Right lobe of liver (tissue), 6 donors: ENCODE results near the gene GABRR2. TPM values are rescaled to one million over a fixed set of nuclear protein-coding genes. Genes with fewer than 3 reads are reported as not detected.

Experiments
- ATAC-seq, 4 donors: fragments of 200-7000 bp; cut with Tn5 transposase; one replicate each; pipeline ENCODE4 v1.9.1; 2020; ENCODE audit warnings: mild to moderate bottlenecking in 4 of 4, moderate library complexity in 4 of 4
- DNase-seq, 3 donors: peaks; one replicate each; pipeline ENCODE4 v3.0.0-alpha.2; 2020
- H3K27ac ChIP-seq, 3 donors: fragments of 200-600 bp; one replicate each; pipeline ENCODE4 v1.8.0; 2022
- H3K27me3 ChIP-seq, 2 donors: fragments of 200-600 bp; one replicate each; pipeline ENCODE4 v1.8.0; 2022
- H3K36me3 ChIP-seq, 4 donors: fragments of 200-600 bp; sonication (generic) in 1 of 4; one replicate each; pipeline versions ENCODE4 v1.5.1 to v1.8.0; 2017 to 2022; ENCODE audit warnings: control low read depth in 1 of 4
- H3K4me1 ChIP-seq, 4 donors: fragments of 200-600 bp; sonication (generic) in 1 of 4; one replicate each; pipeline versions ENCODE4 v1.5.1 to v1.8.0; 2017 to 2022; ENCODE audit warnings: control low read depth in 1 of 4
- H3K4me3 ChIP-seq, 3 donors: fragments of 200-600 bp; one replicate each; pipeline ENCODE4 v1.8.0; 2022
- H3K9me3 ChIP-seq, 4 donors: fragments of 200-600 bp; sonication (generic) in 1 of 4; one replicate each; pipeline versions ENCODE4 v1.5.1 to v1.8.0; 2017 to 2022; ENCODE audit warnings: control low read depth in 1 of 4
- POLR2A ChIP-seq: fragments of 450-650 bp; IDR thresholded peaks from one replicate; pipeline ENCODE4 v1.6.1; 2017; ENCODE audit warnings: antibody characterized with exemption, mild to moderate bottlenecking
- WGBS: methylation state at CpG from one replicate; pipeline ENCODE4 v1.1.6; 2018; ENCODE audit warnings: low coverage, low lambda C conversion rate; ENCODE audit not compliant: insufficient coverage; ENCODE audit errors: missing lambda C conversion rate; 5-methylcytosine and 5-hydroxymethylcytosine counted together
- intact Hi-C, 2 donors: fragments of 100-400 bp; cut with DNase I; formaldehyde crosslinking; loops; one replicate each; pipeline versions ENCODE4 v1.11.2 to v1.14.1; 2022
- total RNA-seq, 6 experiments: library from RNA; depleted of rRNA in 2 of 6; stranded (reverse); fragments of >200 nt in 2 of 6; fragmentation: NEBNext Ultra II Directional in 3 of 6; extraction: Animal tissue kit (Norgen Biotek cat#: 25700) in 3 of 6; gene quantifications; one replicate each; pipeline versions ENCODE4 v1.1.0 to v1.2.4, GENCODE V29; 2016 to 2023
- TF ChIP-seq, protein P1 (sequence below), 4 donors: fragments of 200-600 bp in 3 of 4; fragments of 450-650 bp in 1 of 4; IDR thresholded peaks; one replicate each; pipeline versions ENCODE4 v1.5.1 to v1.8.0; 2016 to 2022; ENCODE audit warnings: antibody characterized with exemption in 4 of 4, mild to moderate bottlenecking in 2 of 4
- donor health status: DM: no; HTN: yes; CAD: no.
- donor health status: DM: no; HTN: no; CAD: no.
- donor health status: DM: no; HTN: no; CAD: no.
- donor health status: DM: no; HTN: yes; CAD: no.
- donor health status: DM: no; HTN: yes; CAD: no.

Gene GABRR2
- total RNA-seq, 6 experiments from 2014 or later: 0.20 to 1.2 (median 0.56) TPM

DNA sequence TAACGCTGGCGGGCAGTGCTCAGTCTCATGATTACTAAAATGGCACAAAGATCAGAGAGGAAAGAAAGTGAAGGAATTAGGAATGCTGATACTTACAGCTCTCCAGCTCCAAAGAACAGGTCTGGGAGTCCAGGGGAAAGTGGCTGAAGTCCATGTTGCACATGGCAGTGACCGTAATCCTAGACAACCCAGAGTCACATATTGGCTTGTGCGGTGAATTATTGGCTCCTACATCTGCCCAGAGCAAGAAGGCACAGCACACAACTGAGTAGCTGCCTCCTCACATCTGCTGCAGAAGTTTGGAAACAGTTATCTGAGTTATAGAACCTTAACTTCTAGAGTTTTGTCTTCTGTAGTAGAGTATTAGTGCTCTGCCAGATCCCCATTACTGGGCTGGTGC is 47.2 kb downstream of the GABRR2 start:
- 100% methylated on average over 2 of the region's 4 CpGs for WGBS
- TF ChIP-seq, protein P1, sequence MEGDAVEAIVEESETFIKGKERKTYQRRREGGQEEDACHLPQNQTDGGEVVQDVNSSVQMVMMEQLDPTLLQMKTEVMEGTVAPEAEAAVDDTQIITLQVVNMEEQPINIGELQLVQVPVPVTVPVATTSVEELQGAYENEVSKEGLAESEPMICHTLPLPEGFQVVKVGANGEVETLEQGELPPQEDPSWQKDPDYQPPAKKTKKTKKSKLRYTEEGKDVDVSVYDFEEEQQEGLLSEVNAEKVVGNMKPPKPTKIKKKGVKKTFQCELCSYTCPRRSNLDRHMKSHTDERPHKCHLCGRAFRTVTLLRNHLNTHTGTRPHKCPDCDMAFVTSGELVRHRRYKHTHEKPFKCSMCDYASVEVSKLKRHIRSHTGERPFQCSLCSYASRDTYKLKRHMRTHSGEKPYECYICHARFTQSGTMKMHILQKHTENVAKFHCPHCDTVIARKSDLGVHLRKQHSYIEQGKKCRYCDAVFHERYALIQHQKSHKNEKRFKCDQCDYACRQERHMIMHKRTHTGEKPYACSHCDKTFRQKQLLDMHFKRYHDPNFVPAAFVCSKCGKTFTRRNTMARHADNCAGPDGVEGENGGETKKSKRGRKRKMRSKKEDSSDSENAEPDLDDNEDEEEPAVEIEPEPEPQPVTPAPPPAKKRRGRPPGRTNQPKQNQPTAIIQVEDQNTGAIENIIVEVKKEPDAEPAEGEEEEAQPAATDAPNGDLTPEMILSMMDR (IDR thresholded peaks at IDR 0.05): no peak
- no peak for TF ChIP-seq POLR2A
- Histone ChIP-seq H3K36me3 (no peaks in the 10 kb centered on the region), H3K4me1 (no peaks in the 10 kb centered on the region), H3K4me3 (no peak overlapping the region), H3K27me3 (no peaks in the 10 kb centered on the region), H3K9me3 (no peaks in the 10 kb centered on the region), H3K27ac (no peak overlapping the region)
- DNase-seq (no peak), ATAC-seq (no peak)
- intact Hi-C loops: no loop called here

DNA sequence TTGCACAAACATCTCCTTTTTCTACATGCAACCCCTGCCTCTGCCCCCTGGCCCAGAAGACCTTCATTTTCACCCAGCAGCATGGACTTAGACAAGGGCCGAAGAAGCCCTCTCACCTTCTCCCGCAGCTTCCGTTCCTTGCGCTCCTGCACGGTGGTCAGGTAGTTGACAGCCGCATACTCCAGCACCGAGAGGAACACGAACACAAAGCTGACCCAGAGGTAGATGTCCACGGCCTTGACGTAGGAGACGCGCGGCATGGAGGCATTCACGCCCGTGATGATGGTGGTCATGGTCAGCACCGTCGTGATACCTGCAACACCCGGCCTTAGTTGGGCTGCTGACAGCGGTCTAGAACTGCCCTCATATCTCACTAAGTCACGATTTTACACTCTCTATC is 50.8 kb downstream of the GABRR2 start:
- Histone ChIP-seq H3K4me3 (no peak overlapping the region), H3K4me1 (no peaks in the 10 kb centered on the region), H3K27me3 (no peaks in the 10 kb centered on the region), H3K27ac (no peak overlapping the region), H3K36me3 (no peaks in the 10 kb centered on the region), H3K9me3 (no peaks in the 10 kb centered on the region)
- no peak for TF ChIP-seq POLR2A
- DNase-seq (no peak), ATAC-seq (no peak)
- WGBS: 95% methylated on average over 9 of the region's 20 CpGs
- intact Hi-C loops: no loop called here

DNA sequence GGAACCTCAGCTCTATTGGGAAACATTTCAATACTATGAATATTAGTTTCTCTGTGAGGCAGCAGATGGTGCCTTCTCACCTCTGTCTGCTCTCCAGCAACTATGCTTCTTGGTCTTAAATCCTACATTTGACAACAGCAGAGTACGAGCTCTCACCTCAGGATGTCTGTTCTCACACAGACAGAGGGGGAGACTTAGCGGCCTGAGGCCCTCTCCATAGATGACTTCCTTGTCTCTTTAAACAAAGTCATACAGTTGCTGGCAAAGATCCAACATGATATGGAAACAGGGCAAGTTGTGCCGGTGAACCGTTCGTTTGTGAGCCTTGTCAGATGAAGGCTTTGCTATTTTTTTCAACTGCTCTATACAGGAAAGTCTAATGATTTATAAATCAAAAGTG is 54.3 kb downstream of the GABRR2 start:
- no peak overlapping the region for H3K27ac ChIP-seq
- no peak overlapping the region for H3K4me3 ChIP-seq
- intact Hi-C loops: no loop called here
- H3K36me3 ChIP-seq: no peaks in the 10 kb centered on the region
- 31% methylated on average over 5 of the region's 5 CpGs for WGBS
- no peak for TF ChIP-seq POLR2A
- DNase-seq (no peak), ATAC-seq (no peak)
- H3K9me3 ChIP-seq: no peaks in the 10 kb centered on the region
- no peaks in the 10 kb centered on the region for H3K4me1 ChIP-seq
- no peaks in the 10 kb centered on the region for H3K27me3 ChIP-seq

DNA sequence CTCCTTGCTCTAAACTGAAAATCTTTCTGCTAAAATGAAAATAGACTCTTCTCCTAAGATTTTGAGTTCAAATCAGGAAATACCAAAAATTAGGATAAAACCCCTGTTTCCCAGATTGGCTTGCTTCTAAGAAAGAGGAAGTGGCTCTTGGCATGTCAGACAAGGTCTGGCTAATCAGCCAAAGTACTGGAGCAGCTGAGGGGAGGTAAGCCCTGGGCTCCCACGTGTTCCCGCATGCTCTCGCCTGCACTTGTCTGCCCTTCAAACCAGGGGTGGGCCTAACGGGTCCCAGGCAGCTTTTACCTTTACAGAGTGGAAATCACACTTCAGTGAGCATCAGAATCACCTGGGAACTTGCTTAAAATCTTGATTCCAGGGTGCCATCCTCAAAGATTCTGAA is 54.8 kb downstream of the GABRR2 start:
- no peak for DNase-seq
- Histone ChIP-seq H3K27ac (no peak overlapping the region), H3K4me1 (no peaks in the 10 kb centered on the region), H3K36me3 (no peaks in the 10 kb centered on the region), H3K27me3 (no peaks in the 10 kb centered on the region), H3K4me3 (no peak overlapping the region), H3K9me3 (no peaks in the 10 kb centered on the region)
- 40% methylated on average over 1 of the region's 4 CpGs for WGBS
- ATAC-seq: peak in 1 of 4 donors; percentile 15
- intact Hi-C loops: no loop called here
- TF ChIP-seq, protein P1 (IDR thresholded peaks at IDR 0.05): no peak
- no peak for TF ChIP-seq POLR2A

DNA sequence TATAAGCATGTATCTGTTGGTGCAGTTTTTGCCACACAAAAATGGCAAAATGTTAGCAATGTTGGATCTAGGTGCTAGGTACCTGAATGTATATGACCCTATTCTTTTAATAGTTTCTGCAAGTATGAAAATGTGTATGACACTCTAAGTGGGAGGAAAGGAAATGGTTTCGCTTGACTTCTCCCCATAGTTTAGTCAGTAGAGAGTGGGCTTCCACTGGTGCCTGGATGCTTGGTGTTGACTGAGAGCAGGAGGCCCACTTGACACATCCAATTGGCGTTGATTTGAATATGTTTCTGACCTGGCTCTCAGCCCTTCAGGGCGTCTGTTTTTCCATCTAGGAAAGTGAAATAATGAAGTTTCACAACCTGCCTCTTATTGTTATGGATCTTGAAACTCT is 56.2 kb downstream of the GABRR2 start:
- Histone ChIP-seq H3K4me1 (no peaks in the 10 kb centered on the region), H3K27ac (no peak overlapping the region), H3K27me3 (no peaks in the 10 kb centered on the region), H3K4me3 (no peak overlapping the region), H3K9me3 (no peaks in the 10 kb centered on the region), H3K36me3 (no peaks in the 10 kb centered on the region)
- 61% methylated on average over 3 of the region's 3 CpGs for WGBS
- DNase-seq (no peak), ATAC-seq (no peak)
- intact Hi-C loops: no loop called here
- TF ChIP-seq POLR2A: no peak
- TF ChIP-seq, protein P1 (IDR thresholded peaks at IDR 0.05): no peak

DNA sequence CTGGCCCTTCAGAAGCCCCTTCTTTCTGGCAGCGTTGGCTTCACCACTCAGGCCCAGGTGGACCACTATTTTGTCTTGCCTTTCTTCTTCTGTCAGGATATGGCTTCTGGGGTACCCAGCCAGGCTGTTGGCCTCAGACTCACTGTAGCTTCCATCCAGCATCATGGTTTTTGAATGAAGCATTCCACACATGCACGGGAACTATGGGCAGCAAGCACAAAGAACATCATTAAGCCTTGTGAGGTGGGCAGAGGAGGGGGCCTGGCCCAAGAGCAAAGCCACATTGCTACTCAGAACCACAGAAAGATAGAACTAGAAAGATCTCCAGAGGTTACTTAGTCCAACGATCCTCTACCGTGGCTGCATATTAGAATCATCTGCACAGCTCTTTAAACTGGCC is 57.3 kb downstream of the GABRR2 start:
- intact Hi-C loops: no loop called here
- DNase-seq (no peak), ATAC-seq (no peak)
- Histone ChIP-seq H3K4me1 (no peaks in the 10 kb centered on the region), H3K27ac (no peak overlapping the region), H3K36me3 (no peaks in the 10 kb centered on the region), H3K27me3 (no peaks in the 10 kb centered on the region), H3K4me3 (no peak overlapping the region), H3K9me3 (no peaks in the 10 kb centered on the region)
- TF ChIP-seq, protein P1 (IDR thresholded peaks at IDR 0.05): no peak
- TF ChIP-seq POLR2A: no peak
- WGBS: 100% methylated on average over 1 of the region's 4 CpGs
